Endothelial cell of umbilical vein (primary cell): ENCODE results near the gene EDARADD. TPM values are rescaled to one million over a fixed set of nuclear protein-coding genes. Genes with fewer than 3 reads are reported as not detected.

ENCODE experiments used
- BruUV-seq: library from RNA; stranded (reverse); fragments of 400-500 nt; replicated peaks from 2 replicates; lab custom pipeline; 2021; lab: Mats Ljungman, UMichigan
- CTCF ChIA-PET: fragments of 300-600, 350-600 bp; sonication (Branson Sonifier 250); formaldehyde crosslinking; loops from one replicate; lab custom pipeline; 2021; ENCODE audit warnings: antibody characterized with exemption, inconsistent platforms; lab: Charles Lee
- POLR2A ChIA-PET: fragments of 300-600, 350-600 bp; sonication (Branson Sonifier 250); formaldehyde crosslinking; loops from one replicate; lab custom pipeline; 2021; ENCODE audit warnings: antibody characterized with exemption, inconsistent platforms; lab: Charles Lee
- DNase-seq: peaks from one replicate; pipeline ENCODE4 v3.0.0-alpha.2; 2011; ENCODE audit warnings: low read depth, low spot score
- FAIRE-seq: peaks from 2 replicates; lab custom pipeline; 2011; peaks lifted over from hg19 to GRCh38; lab: Jason Lieb, UNC
- H2AFZ ChIP-seq: 2 replicates; pipeline ENCODE4 v1.6.0; 2012; ENCODE audit warnings: low read depth, low read length, control low read depth, inconsistent platforms
- H3K27ac ChIP-seq: 2 replicates; pipeline ENCODE4 v1.5.1; 2011; ENCODE audit warnings: low read depth, mild to moderate bottlenecking, control low read depth, low read length, moderate library complexity; ENCODE audit not compliant: insufficient read depth
- H3K27me3 ChIP-seq, 2 experiments: 2 replicates each; pipeline versions ENCODE4 v1.6.0 to v1.6.1; 2011; ENCODE audit warnings: low read length in 2 of 2, mixed read lengths in 1 of 2; ENCODE audit not compliant: control insufficient read depth in 2 of 2, insufficient read depth in 2 of 2
- H3K36me3 ChIP-seq, 2 experiments: 2 replicates in 1 of 2; 3 replicates in 1 of 2; pipeline ENCODE4 v1.5.1; 2011; ENCODE audit warnings: low read length in 2 of 2, mild to moderate bottlenecking in 1 of 2, moderate library complexity in 1 of 2; ENCODE audit not compliant: control insufficient read depth in 2 of 2, insufficient read depth in 2 of 2; ENCODE audit errors: extremely low read depth in 1 of 2
- H3K4me1 ChIP-seq: 3 replicates; pipeline ENCODE4 v1.5.1; 2011; ENCODE audit warnings: mild to moderate bottlenecking, low read length; ENCODE audit not compliant: control insufficient read depth, insufficient read depth; ENCODE audit errors: extremely low read depth
- H3K4me2 ChIP-seq: 2 replicates; pipeline ENCODE4 v1.6.1; 2011; ENCODE audit warnings: low read length, control low read depth, mixed read lengths; ENCODE audit not compliant: insufficient read depth
- H3K4me3 ChIP-seq, 3 experiments: fragments of 200-600 bp in 1 of 3; sonication (generic), shearing (Covaris generic) in 1 of 3; replicated peaks in 1 of 3; 2 replicates each; pipeline ENCODE4 v1.5.1; 2011 to 2016; ENCODE audit warnings: control low read depth in 3 of 3, low read length in 3 of 3, mild to moderate bottlenecking in 2 of 3, inconsistent platforms in 1 of 3, low read depth in 1 of 3, moderate library complexity in 1 of 3; ENCODE audit not compliant: insufficient read depth in 1 of 3
- H3K79me2 ChIP-seq: 2 replicates; pipeline ENCODE4 v1.6.0; 2012; ENCODE audit warnings: low read length, inconsistent platforms; ENCODE audit not compliant: control insufficient read depth, insufficient read depth
- H3K9ac ChIP-seq: replicated peaks from 2 replicates; pipeline ENCODE3; 2011; ENCODE audit warnings: low read length, control low read depth; ENCODE audit not compliant: insufficient read depth; ENCODE audit errors: extremely low read depth
- H3K9me1 ChIP-seq: replicated peaks from 3 replicates; pipeline ENCODE4 v1.6.0; 2011; ENCODE audit warnings: mild to moderate bottlenecking, low read length; ENCODE audit not compliant: control insufficient read depth, insufficient read depth; ENCODE audit errors: extremely low read depth
- H3K9me3 ChIP-seq: replicated peaks from 2 replicates; pipeline ENCODE4 v1.5.1; 2012; ENCODE audit warnings: low read length, inconsistent platforms; ENCODE audit not compliant: control insufficient read depth, insufficient read depth
- H4K20me1 ChIP-seq: replicated peaks from 2 replicates; pipeline ENCODE3; 2011; ENCODE audit warnings: mild to moderate bottlenecking, low read length; ENCODE audit not compliant: control insufficient read depth, insufficient read depth; ENCODE audit errors: extremely low read depth
- EZH2 ChIP-seq: IDR thresholded peaks from 2 replicates; pipeline ENCODE4 v1.6.1; 2012; ENCODE audit warnings: borderline replicate concordance, low read depth, mild to moderate bottlenecking, moderate library complexity, low read length, inconsistent platforms; ENCODE audit not compliant: severe bottlenecking
- FOS ChIP-seq: IDR thresholded peaks from 2 replicates; pipeline ENCODE4 v1.6.1; 2011; ENCODE audit warnings: mild to moderate bottlenecking, low read length, moderate library complexity, borderline replicate concordance; ENCODE audit not compliant: insufficient read depth
- GATA2 ChIP-seq: IDR thresholded peaks from 2 replicates; pipeline ENCODE4 v1.7.0; 2011; ENCODE audit warnings: low read depth, mild to moderate bottlenecking, moderate library complexity, mixed read lengths, low read length; ENCODE audit not compliant: insufficient read length, insufficient read depth
- JUN ChIP-seq: IDR thresholded peaks from 2 replicates; pipeline ENCODE4 v1.6.1; 2011; ENCODE audit warnings: borderline replicate concordance, low read depth; ENCODE audit not compliant: insufficient read length, insufficient read depth
- MYC ChIP-seq: IDR thresholded peaks from one replicate; pipeline ENCODE4 v1.6.1; 2011; ENCODE audit warnings: mild to moderate bottlenecking, low read depth, low read length
- POLR2A ChIP-seq: IDR thresholded peaks from 2 replicates; pipeline ENCODE4 v1.6.1; 2012; ENCODE audit warnings: low read depth, mild to moderate bottlenecking, control low read depth, low read length
- POLR2AphosphoS5 ChIP-seq: IDR thresholded peaks from 2 replicates; pipeline ENCODE4 v1.6.1; 2012; ENCODE audit warnings: low read depth, mild to moderate bottlenecking, control low read depth, low read length, moderate library complexity; ENCODE audit not compliant: insufficient read depth
- dilution Hi-C: fragments of 300-500 bp; cut with MboI; formaldehyde crosslinking; loops from one replicate; pipeline ENCODE4 v1.15.0; 2019; ENCODE audit warnings: low sequenced_read_pairs; ENCODE audit not compliant: extremely low pct_ligation_motif_present
- intact Hi-C: fragments of 100-400 bp; cut with micrococcal nuclease; formaldehyde crosslinking; loops from one replicate; pipeline ENCODE4 v1.10.0; 2022
- polyA plus RNA-seq, 4 experiments: library from polyadenylated mRNA; depleted of rRNA in 3 of 4; stranded (reverse) in 3 of 4; unstranded in 1 of 4; fragments of >200 nt; gene quantifications; 2 replicates each; pipeline versions ENCODE4 v1.2.1 to v1.2.3, GENCODE V29; 2011 to 2012; ENCODE audit warnings: missing spikeins in 1 of 4
- total RNA-seq: library from RNA; stranded (reverse); gene quantifications from 2 replicates; pipeline ENCODE4 v1.2.3, GENCODE V29; 2021
- TF ChIP-seq, protein P1 (sequence below), 2 donors: IDR thresholded peaks; 1 replicate in 1 of 2; 2 replicates in 1 of 2; pipeline ENCODE4 v1.5.1; 2011; ENCODE audit warnings: low read length in 2 of 2, mild to moderate bottlenecking in 2 of 2, moderate library complexity in 2 of 2, control low read depth in 1 of 2, inconsistent platforms in 1 of 2, low read depth in 1 of 2; ENCODE audit not compliant: insufficient read depth in 1 of 2; ENCODE audit errors: extremely low read depth in 1 of 2
- TF ChIP-seq, protein P2 (sequence below): IDR thresholded peaks from 2 replicates; pipeline ENCODE4 v1.6.1; 2011; ENCODE audit not compliant: insufficient read depth, insufficient read length

EDARADD gene
- total and polyA plus RNA-seq, 2 donors (not counting 3 experiments of a cell fraction or from before 2014, with no cell fraction given): not detected

DNA sequence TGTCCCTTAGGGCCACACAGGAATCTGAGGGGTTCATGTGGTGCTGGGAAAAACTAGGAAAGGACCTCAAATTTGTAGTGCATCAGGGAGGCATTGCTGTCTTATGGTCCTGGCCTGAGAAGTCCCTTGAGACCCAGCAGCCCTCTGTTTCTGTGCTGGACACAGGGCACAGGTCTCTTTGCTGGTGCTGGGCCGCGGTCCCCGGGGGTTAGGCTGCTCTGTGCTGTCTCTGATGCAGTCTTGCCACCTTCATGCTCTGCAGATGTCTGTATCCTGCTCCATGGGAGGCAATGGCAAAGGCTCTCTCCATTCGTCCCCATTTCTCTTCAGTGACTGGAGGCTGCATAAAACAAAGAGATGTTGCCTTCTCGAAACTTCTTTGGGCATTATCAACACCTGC lies 13.0 kb downstream of the EDARADD start:
- TF ChIP-seq, protein P1, sequence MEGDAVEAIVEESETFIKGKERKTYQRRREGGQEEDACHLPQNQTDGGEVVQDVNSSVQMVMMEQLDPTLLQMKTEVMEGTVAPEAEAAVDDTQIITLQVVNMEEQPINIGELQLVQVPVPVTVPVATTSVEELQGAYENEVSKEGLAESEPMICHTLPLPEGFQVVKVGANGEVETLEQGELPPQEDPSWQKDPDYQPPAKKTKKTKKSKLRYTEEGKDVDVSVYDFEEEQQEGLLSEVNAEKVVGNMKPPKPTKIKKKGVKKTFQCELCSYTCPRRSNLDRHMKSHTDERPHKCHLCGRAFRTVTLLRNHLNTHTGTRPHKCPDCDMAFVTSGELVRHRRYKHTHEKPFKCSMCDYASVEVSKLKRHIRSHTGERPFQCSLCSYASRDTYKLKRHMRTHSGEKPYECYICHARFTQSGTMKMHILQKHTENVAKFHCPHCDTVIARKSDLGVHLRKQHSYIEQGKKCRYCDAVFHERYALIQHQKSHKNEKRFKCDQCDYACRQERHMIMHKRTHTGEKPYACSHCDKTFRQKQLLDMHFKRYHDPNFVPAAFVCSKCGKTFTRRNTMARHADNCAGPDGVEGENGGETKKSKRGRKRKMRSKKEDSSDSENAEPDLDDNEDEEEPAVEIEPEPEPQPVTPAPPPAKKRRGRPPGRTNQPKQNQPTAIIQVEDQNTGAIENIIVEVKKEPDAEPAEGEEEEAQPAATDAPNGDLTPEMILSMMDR (IDR thresholded peaks at IDR 0.05; ENCODE audit: extremely low read depth in 1 of 2, insufficient read depth in 1 of 2, low read depth in 1 of 2, low read length in 2 of 2): no peak
- TF ChIP-seq POLR2AphosphoS5: no peak
- FAIRE-seq (no peak), DNase-seq (no peak)
- Histone ChIP-seq H3K4me1 (no peaks in the 10 kb centered on the region), H3K27ac (no peak overlapping the region), H3K9me1 (no peaks in the 10 kb centered on the region), H3K27me3 (no peaks in the 10 kb centered on the region), H3K4me2 (no peak overlapping the region), H2AFZ (no peak overlapping the region), H3K9me3 (no peaks in the 10 kb centered on the region), H3K36me3 (no peaks in the 10 kb centered on the region), H3K9ac (no peak overlapping the region), H3K4me3 (no peak overlapping the region), H3K79me2 (no peaks in the 10 kb centered on the region), H4K20me1 (no peaks in the 10 kb centered on the region)
- CTCF ChIA-PET: no interaction called here
- POLR2A ChIA-PET: no interaction called here
- intact Hi-C loops (no loop called here), dilution Hi-C loops (no loop called here)
- no TSS peak for BruUV-seq

DNA sequence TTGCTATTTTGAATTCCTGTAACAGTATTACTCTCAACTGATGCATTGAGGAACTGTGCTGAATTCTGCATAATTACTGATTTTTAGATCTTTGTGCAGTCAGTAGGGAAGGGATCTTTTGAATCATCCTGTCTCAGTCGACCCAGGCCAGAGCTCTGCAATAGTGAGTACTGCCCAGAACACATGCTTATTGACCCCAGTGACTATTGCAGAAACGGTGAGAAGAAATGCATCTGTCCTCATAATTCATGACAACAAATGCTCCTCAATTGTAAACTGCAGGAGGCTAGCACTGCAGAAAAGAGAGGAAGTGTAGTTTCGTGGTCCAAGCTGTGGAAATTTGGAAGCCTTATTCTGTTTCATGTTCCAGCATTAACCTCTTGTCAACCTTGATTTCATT lies 19.6 kb downstream of the EDARADD start:
- dilution Hi-C loops: no loop called here
- no peaks in the 10 kb centered on the region for H3K79me2 ChIP-seq
- no peaks in the 10 kb centered on the region for H3K36me3 ChIP-seq
- no peaks in the 10 kb centered on the region for H3K4me1 ChIP-seq
- H3K9me3 ChIP-seq: no peaks in the 10 kb centered on the region
- POLR2A ChIA-PET: no interaction called here
- H2AFZ ChIP-seq: no peak overlapping the region
- no peaks in the 10 kb centered on the region for H4K20me1 ChIP-seq
- intact Hi-C loops: no loop called here
- H3K9ac ChIP-seq: no peak overlapping the region
- no TSS peak for BruUV-seq
- TF ChIP-seq GATA2: no peak
- TF ChIP-seq POLR2A: no peak
- TF ChIP-seq EZH2: no peak
- no peak for TF ChIP-seq MYC
- no peak for TF ChIP-seq POLR2AphosphoS5
- TF ChIP-seq, protein P1 (IDR thresholded peaks at IDR 0.05; ENCODE audit: extremely low read depth in 1 of 2, insufficient read depth in 1 of 2, low read depth in 1 of 2, low read length in 2 of 2): no peak
- TF ChIP-seq, protein P2, sequence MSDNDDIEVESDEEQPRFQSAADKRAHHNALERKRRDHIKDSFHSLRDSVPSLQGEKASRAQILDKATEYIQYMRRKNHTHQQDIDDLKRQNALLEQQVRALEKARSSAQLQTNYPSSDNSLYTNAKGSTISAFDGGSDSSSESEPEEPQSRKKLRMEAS: no peak
- no peak for TF ChIP-seq FOS
- TF ChIP-seq JUN: no peak
- no peak for DNase-seq
- no peaks in the 10 kb centered on the region for H3K27me3 ChIP-seq
- no peak overlapping the region for H3K27ac ChIP-seq
- H3K4me3 ChIP-seq: no peak overlapping the region
- FAIRE-seq: no peak
- no peak overlapping the region for H3K4me2 ChIP-seq
- H3K9me1 ChIP-seq: no peaks in the 10 kb centered on the region
- CTCF ChIA-PET: no interaction called here
